Amygdala (tissue), 56 donors: ENCODE results near the gene TMEM129.
A peak's percentile ranks its signal among the peaks of the same experiment; 100 is the strongest.

Source experiments
- DNase-seq, 56 donors: peaks; one replicate each; lab custom pipeline; 2025; lab: John Stamatoyannopoulos, UW

TMEM129 gene

GRCh38 chr4:1723131-1723801 lies 2.1 kb upstream of the TMEM129 start:
- DNase-seq = no peak

GRCh38 chr4:1722551-1723118 lies 1.5 kb upstream of the TMEM129 start:
- DNase-seq = no peak

GRCh38 chr4:1721666-1722550 lies 785 bp upstream of the TMEM129 start:
- DNase-seq = no peak

GRCh38 chr4:1720163-1720983 lies 750 bp downstream of the TMEM129 start:
- DNase-seq = peak in 27 of 56 donors; percentile 11 to 70 (median 45)

- no peak for DNase-seq
Observed at GRCh38 chr4:1718095-1718850, 2.9 kb downstream of the TMEM129 start.

- DNase-seq = no peak
Observed at GRCh38 chr4:1717129-1718094, 3.7 kb downstream of the TMEM129 start.

- DNase-seq = no peak
Observed at GRCh38 chr4:1716065-1716945, 4.8 kb downstream of the TMEM129 start.

GRCh38 chr4:1715002-1715758 lies 5.9 kb downstream of the TMEM129 start:
- DNase-seq = no peak

GRCh38 chr4:1714303-1715001 lies 6.7 kb downstream of the TMEM129 start:
- no peak for DNase-seq

GRCh38 chr4:1713003-1713851 lies 7.9 kb downstream of the TMEM129 start:
- no peak for DNase-seq

- peak; percentile 40 to 95 (median 80) for DNase-seq
Observed at GRCh38 chr4:1712216-1713002, 8.7 kb downstream of the TMEM129 start, which contains the start of gene SLBP. TSS of gene SLBP (minus strand) at chr4:1712319. CDS start at chr4:1712188, 131 bp downstream.

- DNase-seq = peak in 23 of 56 donors; percentile 21 to 70 (median 53)
Observed at GRCh38 chr4:1711571-1712215, 9.4 kb downstream of the TMEM129 start.

GRCh38 chr4:1711055-1711570 lies 10.0 kb downstream of the TMEM129 start:
- no peak for DNase-seq

- no peak for DNase-seq
Observed at GRCh38 chr4:1708581-1708980, 12.5 kb downstream of the TMEM129 start.
